IMR-90 (cell line): Measurements from ENCODE around the gene KCNK15.

Experiments used
- CEBPB ChIP-seq: IDR thresholded peaks from 2 replicates; pipeline ENCODE4 v1.6.1; 2012; ENCODE audit warnings: low read depth, low read length, improper control_type of control experiment
- CHD1 ChIP-seq: IDR thresholded peaks from 2 replicates; pipeline ENCODE4 v1.6.1; 2012; ENCODE audit warnings: low read depth, low read length, improper control_type of control experiment
- CTCF ChIP-seq: conservative IDR thresholded peaks from 2 replicates; pipeline ENCODE4 v1.5.1; 2012; ENCODE audit warnings: mild to moderate bottlenecking, low read depth, low read length, improper control_type of control experiment
- ELK1 ChIP-seq: fragments of 150-350 bp; IDR thresholded peaks from 2 replicates; pipeline ENCODE4 v1.6.1; 2016; ENCODE audit warnings: low read depth, mild to moderate bottlenecking, low read length, moderate library complexity, borderline replicate concordance
- FOS ChIP-seq: fragments of 150-350 bp; IDR thresholded peaks from 2 replicates; pipeline ENCODE4 v1.6.1; 2016; ENCODE audit warnings: low read depth, low read length
- MAFK ChIP-seq: IDR thresholded peaks from 2 replicates; pipeline ENCODE4 v1.6.1; 2012; ENCODE audit warnings: low read depth, low read length, improper control_type of control experiment
- POLR2A ChIP-seq: IDR thresholded peaks from 2 replicates; pipeline ENCODE4 v1.6.1; 2012; ENCODE audit warnings: mild to moderate bottlenecking, low read depth, low read length
- RFX5 ChIP-seq: IDR thresholded peaks from 2 replicates; pipeline ENCODE4 v1.8.0; 2012; ENCODE audit warnings: low read depth, mild to moderate bottlenecking, low read length, moderate library complexity
- SMC3 ChIP-seq: fragments of 150-350 bp; IDR thresholded peaks from 2 replicates; pipeline ENCODE4 v1.6.1; 2016; ENCODE audit warnings: low read depth, mild to moderate bottlenecking, antibody characterized with exemption, low read length, moderate library complexity
- TF ChIP-seq, protein P1 (sequence below): fragments of 150-350 bp; IDR thresholded peaks from 2 replicates; pipeline ENCODE4 v1.6.1; 2017; ENCODE audit warnings: mild to moderate bottlenecking, antibody characterized with exemption, low read length, low read depth

DNA sequence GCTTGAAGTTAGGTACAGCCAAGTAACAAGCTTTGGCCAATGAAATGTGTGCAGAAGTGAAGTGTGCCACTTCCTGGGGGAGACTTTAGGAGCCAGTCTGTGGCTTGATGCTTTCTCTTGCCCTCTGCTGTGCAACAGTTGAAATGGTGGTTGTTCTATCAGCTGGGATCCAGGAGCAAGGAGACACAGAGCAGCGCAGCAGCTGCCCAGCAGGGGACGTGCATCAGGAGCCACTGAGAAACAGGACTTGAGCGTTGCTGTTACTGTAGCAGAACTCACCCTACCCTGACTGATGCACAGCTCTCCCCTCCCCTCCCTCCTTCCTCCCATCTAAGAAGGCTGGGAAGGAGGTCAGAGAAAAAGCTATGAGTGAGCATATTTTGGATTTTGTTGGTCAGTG, 49.4 kb upstream of the KCNK15 start:
- TF ChIP-seq POLR2A, result no peak
- TF ChIP-seq CEBPB, result no peak
- no peak for TF ChIP-seq CTCF
- TF ChIP-seq, protein P1, sequence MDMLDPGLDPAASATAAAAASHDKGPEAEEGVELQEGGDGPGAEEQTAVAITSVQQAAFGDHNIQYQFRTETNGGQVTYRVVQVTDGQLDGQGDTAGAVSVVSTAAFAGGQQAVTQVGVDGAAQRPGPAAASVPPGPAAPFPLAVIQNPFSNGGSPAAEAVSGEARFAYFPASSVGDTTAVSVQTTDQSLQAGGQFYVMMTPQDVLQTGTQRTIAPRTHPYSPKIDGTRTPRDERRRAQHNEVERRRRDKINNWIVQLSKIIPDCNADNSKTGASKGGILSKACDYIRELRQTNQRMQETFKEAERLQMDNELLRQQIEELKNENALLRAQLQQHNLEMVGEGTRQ, result no peak
- TF ChIP-seq FOS, result no peak
- no peak for TF ChIP-seq SMC3
- no peak for TF ChIP-seq CHD1
- no peak for TF ChIP-seq MAFK
- TF ChIP-seq ELK1, result no peak
- no peak for TF ChIP-seq RFX5
